HG02623 (cell line): Measurements from ENCODE around the gene KDM6A.
"Not testable (repeated sequence)": the region's sequence is repeated elsewhere in the genome, so short reads cannot be mapped to it uniquely, and the experiment has no call there.

Source experiments
- ATAC-seq: cut with Tn5 transposase; IDR thresholded peaks from one replicate; pipeline ENCODE4 v1.9.1; 2021; ENCODE audit warnings: moderate library complexity; ENCODE audit not compliant: unreplicated experiment

Gene KDM6A

GRCh38 chrX:45001048-45001447, 128.1 kb downstream of the KDM6A start:
- ATAC-seq: no peak

- no peak for ATAC-seq
Measured at GRCh38 chrX:45003085-45003484, 130.1 kb downstream of the KDM6A start.

GRCh38 chrX:45006002-45006800, 133.2 kb downstream of the KDM6A start:
- ATAC-seq: no peak

- ATAC-seq: no peak
Measured at GRCh38 chrX:45007598-45007997, 134.6 kb downstream of the KDM6A start.

- no peak for ATAC-seq
Measured at GRCh38 chrX:45009371-45010000, 136.5 kb downstream of the KDM6A start.

- no peak for ATAC-seq
Measured at GRCh38 chrX:45011131-45011530, 138.1 kb downstream of the KDM6A start.

- no peak for ATAC-seq
Measured at GRCh38 chrX:45011597-45011996, 138.6 kb downstream of the KDM6A start.

GRCh38 chrX:45017946-45018345, 145.0 kb downstream of the KDM6A start:
- no peak for ATAC-seq

GRCh38 chrX:45022150-45022549, 149.2 kb downstream of the KDM6A start:
- ATAC-seq: no peak

GRCh38 chrX:45024501-45024900, 151.5 kb downstream of the KDM6A start:
- ATAC-seq: no peak

- no peak for ATAC-seq
Measured at GRCh38 chrX:45026036-45026435, 153.0 kb downstream of the KDM6A start.

GRCh38 chrX:45031830-45032378, 158.9 kb downstream of the KDM6A start:
- ATAC-seq: no peak

- ATAC-seq: no peak
Measured at GRCh38 chrX:45035071-45035470, 162.1 kb downstream of the KDM6A start.

- ATAC-seq: no peak
Measured at GRCh38 chrX:45036161-45036560, 163.2 kb downstream of the KDM6A start.

GRCh38 chrX:45040137-45040536, 167.1 kb downstream of the KDM6A start:
- ATAC-seq: not testable (repeated sequence)

- ATAC-seq: no peak
Measured at GRCh38 chrX:45046417-45046816, 173.4 kb downstream of the KDM6A start.

- no peak for ATAC-seq
Measured at GRCh38 chrX:45050558-45050957, 177.6 kb downstream of the KDM6A start.

GRCh38 chrX:45056428-45057145, 183.6 kb downstream of the KDM6A start:
- ATAC-seq: no peak

GRCh38 chrX:45059906-45060305, 186.9 kb downstream of the KDM6A start:
- not testable (repeated sequence) for ATAC-seq

GRCh38 chrX:45063319-45064095, 190.5 kb downstream of the KDM6A start:
- ATAC-seq: no peak

- ATAC-seq: no peak
Measured at GRCh38 chrX:45068569-45068968, 195.6 kb downstream of the KDM6A start.
